HepG2 (cell line): ENCODE data around the gene LRRC4C. TPM values are rescaled to one million over a fixed set of nuclear protein-coding genes. Genes with fewer than 3 reads are reported as not detected.

Experiments
- ATAC-seq: fragments of 200-7000 bp; cut with Tn5 transposase; 3 replicates; pipeline ENCODE4 v1.9.1; 2020; ENCODE audit warnings: mild to moderate bottlenecking, moderate library complexity
- BruUV-seq: library from RNA; stranded (reverse); fragments of 400-500 nt; replicated peaks from 2 replicates; lab custom pipeline; 2021; lab: Mats Ljungman, UMichigan
- CTCF ChIA-PET: fragments of 300-600 bp; formaldehyde crosslinking; extraction: SDS; loops from one replicate; lab custom pipeline; 2021; ENCODE audit warnings: low total read pairs, inconsistent platforms, low intra/inter-chr PET ratio; lab: Yijun Ruan, JAX
- POLR2A ChIA-PET: fragments of 350-600 bp; sonication (Branson Sonifier 250); formaldehyde crosslinking; loops from one replicate; lab custom pipeline; 2020; ENCODE audit warnings: antibody characterized with exemption, inconsistent platforms; lab: Yijun Ruan, JAX
- DNase-seq: peaks from one replicate; pipeline ENCODE4 v3.0.0-alpha.2; 2015; ENCODE audit warnings: low spot score
- FAIRE-seq: peaks from 3 replicates; lab custom pipeline; 2011; peaks lifted over from hg19 to GRCh38; lab: Jason Lieb, UNC
- H2AFZ ChIP-seq: one replicate; pipeline ENCODE4 v1.6.1; 2011; ENCODE audit warnings: low read length, inconsistent platforms
- H3K27ac ChIP-seq: fragments of 300-600 bp; 3 replicates; pipeline ENCODE4 v1.8.0; 2011; ENCODE audit warnings: mixed run types, mild to moderate bottlenecking, mixed read lengths, low read length, inconsistent platforms; ENCODE audit not compliant: insufficient read depth; ENCODE audit errors: extremely low read length
- H3K27me3 ChIP-seq, 2 experiments: fragments of 200-600 bp in 1 of 2; 2 replicates in 1 of 2; 3 replicates in 1 of 2; pipeline versions ENCODE4 v1.6.0 to v1.8.0; 2011; ENCODE audit warnings: low read length in 2 of 2, mild to moderate bottlenecking in 2 of 2, moderate library complexity in 2 of 2, inconsistent platforms in 1 of 2; ENCODE audit not compliant: insufficient read depth in 2 of 2, control insufficient read depth in 1 of 2
- H3K36me3 ChIP-seq, 2 experiments: fragments of 200-600 bp in 1 of 2; replicated peaks in 1 of 2; 2 replicates in 1 of 2; 3 replicates in 1 of 2; pipeline versions ENCODE4 v1.5.1 to v1.8.0; 2011; ENCODE audit warnings: low read length in 2 of 2, inconsistent platforms in 1 of 2; ENCODE audit not compliant: insufficient read depth in 2 of 2, control insufficient read depth in 1 of 2
- H3K4me1 ChIP-seq: 2 replicates; pipeline ENCODE4 v1.5.1; 2012; ENCODE audit warnings: low read length, inconsistent platforms; ENCODE audit not compliant: insufficient read depth
- H3K4me2 ChIP-seq: 2 replicates; pipeline ENCODE4 v1.6.0; 2011; ENCODE audit warnings: low read depth, low read length, inconsistent platforms
- H3K4me3 ChIP-seq, 3 experiments: fragments of 200-600 bp in 1 of 3; sonication (generic), shearing (Covaris generic) in 1 of 3; replicated peaks in 1 of 3; 2 replicates each; pipeline ENCODE4 v1.5.1; 2011 to 2016; ENCODE audit warnings: low read length in 3 of 3, inconsistent platforms in 2 of 3, low read depth in 2 of 3, mild to moderate bottlenecking in 2 of 3, control low read depth in 1 of 3, mixed read lengths in 1 of 3; ENCODE audit not compliant: insufficient read depth in 1 of 3
- H3K79me2 ChIP-seq: one replicate; pipeline ENCODE4 v1.6.1; 2011; ENCODE audit warnings: low read length, inconsistent platforms; ENCODE audit not compliant: insufficient read depth
- H3K9ac ChIP-seq: 2 replicates; pipeline ENCODE4 v1.6.0; 2011; ENCODE audit warnings: mild to moderate bottlenecking, low read depth, low read length, inconsistent platforms; ENCODE audit not compliant: insufficient read depth
- H3K9me3 ChIP-seq: 2 replicates; pipeline ENCODE4 v1.5.1; 2012; ENCODE audit warnings: mild to moderate bottlenecking, low read length
- H4K20me1 ChIP-seq: 2 replicates; pipeline ENCODE4 v1.6.0; 2011; ENCODE audit warnings: inconsistent platforms, mild to moderate bottlenecking, low read length, moderate library complexity; ENCODE audit not compliant: insufficient read depth
- DMTF1 ChIP-seq: sonication (generic); formaldehyde crosslinking; IDR thresholded peaks from 2 replicates; pipeline ENCODE4 v1.4.0; 2020; ENCODE audit warnings: mild to moderate bottlenecking, missing genetic modification reagents
- FLYWCH1 ChIP-seq: sonication (generic); formaldehyde crosslinking; IDR thresholded peaks from 2 replicates; pipeline ENCODE4 v1.8.1; 2023; ENCODE audit warnings: mild to moderate bottlenecking, missing genetic modification reagents
- GATA4 ChIP-seq: sonication (generic); IDR thresholded peaks from 2 replicates; pipeline ENCODE4 v1.6.1; 2016; ENCODE audit warnings: antibody characterized with exemption, low read depth, borderline replicate concordance
- HDAC2 ChIP-seq: sonication (generic); formaldehyde crosslinking; IDR thresholded peaks from 2 replicates; pipeline ENCODE4 v1.4.0; 2020; ENCODE audit warnings: missing genetic modification reagents
- HOXA5 ChIP-seq: sonication (generic); formaldehyde crosslinking; IDR thresholded peaks from 2 replicates; pipeline ENCODE4 v1.4.0; 2020; ENCODE audit warnings: missing genetic modification reagents
- MLXIP ChIP-seq: sonication (generic); formaldehyde crosslinking; IDR thresholded peaks from 2 replicates; pipeline ENCODE4 v1.9.0; 2021; ENCODE audit warnings: missing genetic modification reagents, borderline replicate concordance
- NCOA1 ChIP-seq: sonication (generic); formaldehyde crosslinking; IDR thresholded peaks from 2 replicates; pipeline ENCODE4 v1.9.0; 2021; ENCODE audit warnings: missing genetic modification reagents
- NFE2L2 ChIP-seq: fragments of 150-350 bp; IDR thresholded peaks from 2 replicates; pipeline ENCODE4 v1.6.1; 2014; ENCODE audit warnings: low read length
- PHF21A ChIP-seq: sonication (generic); formaldehyde crosslinking; IDR thresholded peaks from 2 replicates; pipeline ENCODE4 v1.5.0; 2020; ENCODE audit warnings: mild to moderate bottlenecking, missing genetic modification reagents
- PHF8 ChIP-seq: sonication (generic); formaldehyde crosslinking; IDR thresholded peaks from 2 replicates; pipeline ENCODE4 v1.5.0; 2020; ENCODE audit warnings: missing genetic modification reagents
- TBP ChIP-seq: sonication (generic); formaldehyde crosslinking; IDR thresholded peaks from 2 replicates; pipeline ENCODE4 v1.5.0; 2020; ENCODE audit warnings: missing genetic modification reagents
- ZBTB46 ChIP-seq: sonication (generic); formaldehyde crosslinking; IDR thresholded peaks from 2 replicates; pipeline ENCODE4 v1.4.0; 2020; ENCODE audit warnings: mild to moderate bottlenecking, missing genetic modification reagents, borderline replicate concordance
- ZNF205 ChIP-seq: IDR thresholded peaks from 2 replicates; pipeline ENCODE4 v1.6.1; 2018; ENCODE audit warnings: missing biosample characterization, missing genetic modification reagents
- ZNF598 ChIP-seq: sonication (generic); formaldehyde crosslinking; IDR thresholded peaks from 2 replicates; pipeline ENCODE4 v1.5.1; 2020; ENCODE audit warnings: mild to moderate bottlenecking, missing genetic modification reagents, borderline replicate concordance
- in situ Hi-C: cut with HindIII; loops from 2 replicates; pipeline ENCODE4 v1.10.0; 2017; ENCODE audit warnings: low pct_unique_long_range_greater_than_20kb; ENCODE audit not compliant: extremely low pct_ligation_motif_present
- intact Hi-C: fragments of 100-400 bp; cut with micrococcal nuclease; formaldehyde crosslinking; loops from one replicate; pipeline ENCODE4 v1.10.0; 2022; ENCODE audit not compliant: unreplicated experiment
- polyA plus RNA-seq, 8 experiments: library from polyadenylated mRNA; depleted of rRNA in 3 of 8; stranded (reverse) in 7 of 8; unstranded in 1 of 8; fragments of >200 nt; fragmentation: Illumina TruSeq in 4 of 8; extraction: Trizol in 4 of 8; gene quantifications; 2 replicates each; pipeline versions ENCODE4 v1.2.1 to v1.2.3, GENCODE V29; 2011 to 2016; ENCODE audit warnings: low read depth in 4 of 8, missing spikeins in 1 of 8, mixed read lengths in 1 of 8; ENCODE audit not compliant: insufficient read depth in 1 of 8
- total RNA-seq, 5 experiments: library from RNA; depleted of rRNA; stranded (reverse); fragments of >200 nt; fragmentation: Illumina TruSeq; extraction: Trizol; gene quantifications; 2 replicates each; pipeline ENCODE4 v1.2.3, GENCODE V29; 2016; ENCODE audit warnings: low read depth in 1 of 5
- TF ChIP-seq, protein P1 (sequence below): sonication (generic); formaldehyde crosslinking; IDR thresholded peaks from 2 replicates; pipeline ENCODE4 v1.5.1; 2020; ENCODE audit warnings: mild to moderate bottlenecking, missing genetic modification reagents, moderate library complexity

LRRC4C gene
- total and polyA plus RNA-seq, 2 of the 13 experiments (the other 11 are each of a cell fraction or from before 2014, with no cell fraction given): not detected

GRCh38 chr11:40513281-40513680 is 946.2 kb downstream of the LRRC4C start:
- no TSS peak for BruUV-seq
- ChIA-PET POLR2A (no interaction called here), CTCF (no interaction called here)
- FAIRE-seq (no peak), ATAC-seq (no peak), DNase-seq (no peak)
- no peaks in the 10 kb centered on the region for H4K20me1 ChIP-seq
- intact Hi-C loops: no loop called here
- in situ Hi-C loops: no loop called here
- no peaks in the 10 kb centered on the region for H3K4me1 ChIP-seq
- H3K27ac ChIP-seq: no peak overlapping the region
- TF ChIP-seq PHF21A (CRISPR knock-in tag): no peak
- no peak for TF ChIP-seq TBP (CRISPR knock-in tag)
- TF ChIP-seq FLYWCH1 (CRISPR knock-in tag): no peak
- TF ChIP-seq NFE2L2: no peak
- TF ChIP-seq NCOA1 (CRISPR knock-in tag): no peak
- TF ChIP-seq DMTF1 (CRISPR knock-in tag): no peak
- no peak for TF ChIP-seq GATA4
- no peak for TF ChIP-seq PHF8 (CRISPR knock-in tag)
- TF ChIP-seq MLXIP (CRISPR knock-in tag): no peak
- TF ChIP-seq ZNF205: no peak
- no peak for TF ChIP-seq HOXA5 (CRISPR knock-in tag)
- no peak for TF ChIP-seq ZNF598
- TF ChIP-seq, protein P1, sequence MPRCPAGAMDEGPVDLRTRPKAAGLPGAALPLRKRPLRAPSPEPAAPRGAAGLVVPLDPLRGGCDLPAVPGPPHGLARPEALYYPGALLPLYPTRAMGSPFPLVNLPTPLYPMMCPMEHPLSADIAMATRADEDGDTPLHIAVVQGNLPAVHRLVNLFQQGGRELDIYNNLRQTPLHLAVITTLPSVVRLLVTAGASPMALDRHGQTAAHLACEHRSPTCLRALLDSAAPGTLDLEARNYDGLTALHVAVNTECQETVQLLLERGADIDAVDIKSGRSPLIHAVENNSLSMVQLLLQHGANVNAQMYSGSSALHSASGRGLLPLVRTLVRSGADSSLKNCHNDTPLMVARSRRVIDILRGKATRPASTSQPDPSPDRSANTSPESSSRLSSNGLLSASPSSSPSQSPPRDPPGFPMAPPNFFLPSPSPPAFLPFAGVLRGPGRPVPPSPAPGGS: no peak
- no peak for TF ChIP-seq HDAC2 (CRISPR knock-in tag)
- no peak for TF ChIP-seq ZBTB46 (CRISPR knock-in tag)
- H3K27me3 ChIP-seq: no peaks in the 10 kb centered on the region
- no peaks in the 10 kb centered on the region for H3K36me3 ChIP-seq
- H3K9me3 ChIP-seq: peaks cover 32% of the 10 kb centered on the region
- H3K9ac ChIP-seq: no peak overlapping the region
- H3K79me2 ChIP-seq: no peaks in the 10 kb centered on the region
- no peak overlapping the region for H2AFZ ChIP-seq
- H3K4me3 ChIP-seq: no peak overlapping the region
- no peak overlapping the region for H3K4me2 ChIP-seq
